ENCODE measurements around the gene AVEN.

AVEN gene

GRCh38 chr15:33864360-33865075 is 174.5 kb downstream of the AVEN start:
- Histone ChIP-seq H3K4me2 (no peak overlapping the region), H3K27me3 (no peaks in the 10 kb centered on the region), H3K9me3 (no peaks in the 10 kb centered on the region), H3K27ac (no peak overlapping the region), H4K20me1 (no peaks in the 10 kb centered on the region), H3K9ac (no peak overlapping the region), H3K4me1 (no peaks in the 10 kb centered on the region), H3K36me3 (peaks cover 8% of the 10 kb centered on the region; the same call in 1 of the 2 replicates), H3K4me3 (no peak overlapping the region)
- no peak for TF ChIP-seq Cebpa-rat (IDR thresholded peaks at IDR 0.05)

GRCh38 chr15:33860754-33861153 is 178.2 kb downstream of the AVEN start:
- TF ChIP-seq Cebpa-rat (IDR thresholded peaks at IDR 0.05): no peak
- no peak overlapping the region for H3K27ac ChIP-seq
- no peak overlapping the region for H3K4me2 ChIP-seq
- H3K9me3 ChIP-seq: no peaks in the 10 kb centered on the region
- no peaks in the 10 kb centered on the region for H3K4me1 ChIP-seq
- no peaks in the 10 kb centered on the region for H3K27me3 ChIP-seq
- H3K36me3 ChIP-seq: no peaks in the 10 kb centered on the region; the same call in 1 of the 2 replicates
- no peak overlapping the region for H3K4me3 ChIP-seq
- no peak overlapping the region for H3K9ac ChIP-seq
- no peaks in the 10 kb centered on the region for H4K20me1 ChIP-seq

GRCh38 chr15:33859992-33860545 is 178.9 kb downstream of the AVEN start:
- no peaks in the 10 kb centered on the region for H3K9me3 ChIP-seq
- no peak for TF ChIP-seq Cebpa-rat (IDR thresholded peaks at IDR 0.05)
- H3K4me3 ChIP-seq: no peak overlapping the region
- no peaks in the 10 kb centered on the region for H3K27me3 ChIP-seq
- H3K36me3 ChIP-seq: no peaks in the 10 kb centered on the region; the same call in 1 of the 2 replicates
- H3K4me2 ChIP-seq: no peak overlapping the region
- no peak overlapping the region for H3K27ac ChIP-seq
- no peaks in the 10 kb centered on the region for H3K4me1 ChIP-seq
- no peaks in the 10 kb centered on the region for H4K20me1 ChIP-seq
- no peak overlapping the region for H3K9ac ChIP-seq

- H3K4me1 ChIP-seq: no peaks in the 10 kb centered on the region
- H3K27ac ChIP-seq: no peak overlapping the region
- H3K27me3 ChIP-seq: no peaks in the 10 kb centered on the region
- H3K9ac ChIP-seq: no peak overlapping the region
- H4K20me1 ChIP-seq: no peaks in the 10 kb centered on the region
- H3K4me2 ChIP-seq: no peak overlapping the region
- no peaks in the 10 kb centered on the region for H3K9me3 ChIP-seq
- no peak overlapping the region for H3K4me3 ChIP-seq
- H3K36me3 ChIP-seq: no peaks in the 10 kb centered on the region
- TF ChIP-seq Cebpa-rat (IDR thresholded peaks at IDR 0.05): no peak
Measured at GRCh38 chr15:33858836-33859235, 180.2 kb downstream of the AVEN start.

- H3K27me3 ChIP-seq: no peaks in the 10 kb centered on the region
- H3K4me1 ChIP-seq: no peaks in the 10 kb centered on the region
- no peaks in the 10 kb centered on the region for H4K20me1 ChIP-seq
- H3K27ac ChIP-seq: no peak overlapping the region
- no peak for TF ChIP-seq Cebpa-rat (IDR thresholded peaks at IDR 0.05)
- no peak overlapping the region for H3K9ac ChIP-seq
- H3K36me3 ChIP-seq: no peaks in the 10 kb centered on the region
- H3K9me3 ChIP-seq: no peaks in the 10 kb centered on the region
- no peak overlapping the region for H3K4me2 ChIP-seq
- H3K4me3 ChIP-seq: no peak overlapping the region
Measured at GRCh38 chr15:33857726-33858125, 181.3 kb downstream of the AVEN start.

- Histone ChIP-seq H3K4me3 (no peak overlapping the region), H3K27me3 (no peaks in the 10 kb centered on the region), H3K36me3 (no peaks in the 10 kb centered on the region), H3K9me3 (no peaks in the 10 kb centered on the region), H3K9ac (no peak overlapping the region), H3K4me1 (no peaks in the 10 kb centered on the region), H3K27ac (no peak overlapping the region), H3K4me2 (no peak overlapping the region), H4K20me1 (no peaks in the 10 kb centered on the region)
- no peak for TF ChIP-seq Cebpa-rat (IDR thresholded peaks at IDR 0.05)
Measured at GRCh38 chr15:33852570-33852969, 186.4 kb downstream of the AVEN start.

- Histone ChIP-seq H3K27me3 (no peaks in the 10 kb centered on the region), H4K20me1 (no peaks in the 10 kb centered on the region), H3K9ac (no peak overlapping the region), H3K4me3 (no peak overlapping the region), H3K4me2 (no peak overlapping the region), H3K36me3 (no peaks in the 10 kb centered on the region), H3K4me1 (no peaks in the 10 kb centered on the region), H3K9me3 (no peaks in the 10 kb centered on the region), H3K27ac (no peak overlapping the region)
- no peak for TF ChIP-seq Cebpa-rat (IDR thresholded peaks at IDR 0.05)
Measured at GRCh38 chr15:33852094-33852493, 186.9 kb downstream of the AVEN start.

- no peaks in the 10 kb centered on the region for H3K36me3 ChIP-seq
- H3K4me1 ChIP-seq: no peaks in the 10 kb centered on the region
- no peak overlapping the region for H3K27ac ChIP-seq
- no peaks in the 10 kb centered on the region for H3K9me3 ChIP-seq
- no peak overlapping the region for H3K4me2 ChIP-seq
- no peak for TF ChIP-seq Cebpa-rat (IDR thresholded peaks at IDR 0.05)
- no peak overlapping the region for H3K4me3 ChIP-seq
- H4K20me1 ChIP-seq: no peaks in the 10 kb centered on the region
- H3K27me3 ChIP-seq: no peaks in the 10 kb centered on the region
- no peak overlapping the region for H3K9ac ChIP-seq
Measured at GRCh38 chr15:33851079-33851478, 187.9 kb downstream of the AVEN start.

- Histone ChIP-seq H3K4me1 (no peaks in the 10 kb centered on the region), H3K4me2 (no peak overlapping the region), H3K4me3 (no peak overlapping the region), H4K20me1 (no peaks in the 10 kb centered on the region), H3K36me3 (no peaks in the 10 kb centered on the region), H3K9me3 (no peaks in the 10 kb centered on the region), H3K27ac (no peak overlapping the region), H3K9ac (no peak overlapping the region), H3K27me3 (no peaks in the 10 kb centered on the region)
- no peak for TF ChIP-seq Cebpa-rat (IDR thresholded peaks at IDR 0.05)
Measured at GRCh38 chr15:33848011-33848410, 191.0 kb downstream of the AVEN start.

- no peaks in the 10 kb centered on the region for H4K20me1 ChIP-seq
- H3K9ac ChIP-seq: no peak overlapping the region
- no peak for TF ChIP-seq Cebpa-rat (IDR thresholded peaks at IDR 0.05)
Measured at GRCh38 chr15:33846862-33847261, 192.1 kb downstream of the AVEN start.

More at GRCh38 chr15:33846862-33847261, 192.1 kb downstream of the AVEN start:
- Histone ChIP-seq H3K4me2 (no peak overlapping the region), H3K36me3 (no peaks in the 10 kb centered on the region), H3K4me3 (no peak overlapping the region), H3K4me1 (no peaks in the 10 kb centered on the region), H3K27me3 (no peaks in the 10 kb centered on the region), H3K27ac (no peak overlapping the region), H3K9me3 (no peaks in the 10 kb centered on the region)

Data from BLaER1 (cell line).